OCI-LY7 (cell line): Measurements from ENCODE around the gene OGFR.

Experiments used
- EZH2phosphoT487 ChIP-seq: fragments of 200-600 bp; sonication (generic); IDR thresholded peaks from 2 replicates; pipeline ENCODE4 v1.6.1; 2018; ENCODE audit warnings: low read depth, borderline replicate concordance, mild to moderate bottlenecking, mixed run types, antibody characterized with exemption, low read length, moderate library complexity, mixed read lengths
- TF ChIP-seq, protein P1 (sequence below): fragments of 200-600 bp; sonication (generic); conservative IDR thresholded peaks from 2 replicates; pipeline ENCODE4 v1.5.1; 2014; ENCODE audit warnings: mild to moderate bottlenecking, antibody characterized with exemption, low read length, moderate library complexity, mixed read lengths

DNA sequence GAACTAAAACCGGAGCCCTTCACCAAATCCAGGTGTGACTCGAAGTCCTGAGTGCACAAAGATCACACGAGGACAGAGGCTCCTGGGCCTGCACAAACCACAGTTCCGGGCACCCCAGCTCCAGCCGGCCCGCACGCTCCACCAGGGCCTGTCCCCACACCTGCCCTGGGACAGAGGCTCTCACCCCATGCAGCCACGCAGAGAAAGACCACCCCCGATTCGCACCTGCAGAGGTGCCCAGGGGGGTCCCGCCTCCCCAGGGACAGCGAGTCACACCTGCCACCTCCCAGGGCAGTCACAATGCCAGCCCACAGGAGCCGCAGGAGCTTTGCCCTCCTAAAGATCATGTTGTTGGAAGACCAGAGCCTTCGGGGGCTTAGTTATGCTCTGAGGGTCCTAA is 33.7 kb upstream of the OGFR start:
- TF ChIP-seq, protein P1, sequence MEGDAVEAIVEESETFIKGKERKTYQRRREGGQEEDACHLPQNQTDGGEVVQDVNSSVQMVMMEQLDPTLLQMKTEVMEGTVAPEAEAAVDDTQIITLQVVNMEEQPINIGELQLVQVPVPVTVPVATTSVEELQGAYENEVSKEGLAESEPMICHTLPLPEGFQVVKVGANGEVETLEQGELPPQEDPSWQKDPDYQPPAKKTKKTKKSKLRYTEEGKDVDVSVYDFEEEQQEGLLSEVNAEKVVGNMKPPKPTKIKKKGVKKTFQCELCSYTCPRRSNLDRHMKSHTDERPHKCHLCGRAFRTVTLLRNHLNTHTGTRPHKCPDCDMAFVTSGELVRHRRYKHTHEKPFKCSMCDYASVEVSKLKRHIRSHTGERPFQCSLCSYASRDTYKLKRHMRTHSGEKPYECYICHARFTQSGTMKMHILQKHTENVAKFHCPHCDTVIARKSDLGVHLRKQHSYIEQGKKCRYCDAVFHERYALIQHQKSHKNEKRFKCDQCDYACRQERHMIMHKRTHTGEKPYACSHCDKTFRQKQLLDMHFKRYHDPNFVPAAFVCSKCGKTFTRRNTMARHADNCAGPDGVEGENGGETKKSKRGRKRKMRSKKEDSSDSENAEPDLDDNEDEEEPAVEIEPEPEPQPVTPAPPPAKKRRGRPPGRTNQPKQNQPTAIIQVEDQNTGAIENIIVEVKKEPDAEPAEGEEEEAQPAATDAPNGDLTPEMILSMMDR = no peak
- no peak for TF ChIP-seq EZH2phosphoT487
